B cell (primary cell): Measurements from ENCODE around the gene EGFL6.

Source experiments
- CTCF ChIP-seq: fragments of 200-600 bp; IDR thresholded peaks from one replicate; pipeline ENCODE4 v1.8.0; 2022; ENCODE audit warnings: antibody characterized with exemption, mild to moderate bottlenecking
- EZH2 ChIP-seq: IDR thresholded peaks from 2 replicates; pipeline ENCODE4 v1.6.1; 2012; ENCODE audit warnings: borderline replicate concordance, low read depth, mild to moderate bottlenecking, moderate library complexity, low read length; ENCODE audit not compliant: insufficient read depth, poor library complexity, severe bottlenecking

- TF ChIP-seq CTCF (no peak), EZH2 (no peak)
Observed at GRCh38 chrX:13535376-13536165, 33.8 kb upstream of the EGFL6 start.
